ENCODE measurements around the gene SLC6A1.
A peak's percentile ranks its signal among the peaks of the same experiment; 100 is the strongest.

SLC6A1 gene

DNA sequence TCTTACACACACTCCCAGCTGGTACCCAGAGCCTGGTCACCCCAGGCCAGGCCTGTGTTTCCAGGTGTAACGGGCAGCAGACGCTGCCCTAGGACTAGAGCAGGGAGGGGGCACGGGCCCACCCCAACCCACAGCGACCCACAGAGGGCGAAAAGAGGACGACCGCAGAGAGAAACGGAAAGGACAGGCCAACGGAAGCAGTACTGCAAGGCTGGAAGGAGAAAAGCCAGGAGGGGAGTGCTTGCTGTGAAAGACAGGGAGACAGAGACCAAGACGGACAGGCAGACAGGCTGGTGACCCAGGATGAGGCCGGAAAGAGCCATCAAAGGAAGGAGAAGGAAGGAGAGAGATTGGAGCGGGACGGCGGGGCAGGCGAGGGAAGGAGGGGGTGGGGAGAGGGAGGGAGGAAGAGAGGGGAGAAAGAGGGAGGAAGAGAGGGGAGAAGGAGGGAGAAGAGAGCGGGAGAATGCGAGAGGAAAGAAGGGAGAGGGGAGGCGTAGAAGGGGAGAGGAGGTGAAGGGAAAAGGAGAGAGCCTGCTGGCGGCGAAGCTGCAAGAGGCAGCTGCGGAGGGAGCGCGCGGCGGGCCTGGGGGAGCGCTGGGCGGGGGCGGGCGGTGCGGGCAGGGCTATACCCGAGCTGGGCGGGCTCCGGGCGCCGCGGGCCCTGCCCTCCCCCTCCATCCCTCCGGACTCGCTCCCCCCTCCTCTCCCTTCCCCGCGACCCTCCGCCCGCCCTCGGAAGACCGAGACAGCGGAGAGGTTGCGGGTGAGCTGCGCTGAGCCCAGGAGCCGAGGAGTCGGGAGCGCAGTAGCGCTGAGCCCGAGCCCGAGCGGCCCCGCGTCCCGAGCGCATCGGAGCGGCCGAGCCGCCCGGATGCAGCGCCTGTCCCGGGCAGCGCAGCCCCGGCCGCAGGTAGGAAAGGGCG is at the start of gene SLC6A1:
SLC6A1 (plus strand) TSS at position 732 of the 926 bp plus-strand sequence. CDS start 24,464 bp downstream, outside the sequence.
- DNase-seq, result no peak

DNA sequence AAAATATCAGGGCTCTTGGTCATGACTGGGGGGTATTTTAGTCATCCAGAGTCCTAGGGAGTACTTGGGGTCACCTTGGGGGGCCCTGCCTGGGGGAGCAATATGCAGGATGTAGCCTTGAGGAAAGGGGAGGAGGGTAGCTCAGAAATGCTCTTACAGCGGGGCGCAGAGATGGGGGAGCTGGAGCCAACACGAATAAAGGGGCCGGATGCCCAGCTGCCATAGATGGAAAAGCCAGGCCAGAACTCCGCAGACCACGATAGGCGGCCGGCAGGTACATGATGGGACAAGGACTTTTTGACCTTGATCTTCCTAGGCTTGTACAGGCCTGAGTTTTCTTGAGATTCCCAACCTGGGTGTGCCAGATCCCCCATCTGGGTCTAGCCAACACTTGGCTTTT is 47.7 kb upstream of the SLC6A1 start:
- DNase-seq, result no peak

DNA sequence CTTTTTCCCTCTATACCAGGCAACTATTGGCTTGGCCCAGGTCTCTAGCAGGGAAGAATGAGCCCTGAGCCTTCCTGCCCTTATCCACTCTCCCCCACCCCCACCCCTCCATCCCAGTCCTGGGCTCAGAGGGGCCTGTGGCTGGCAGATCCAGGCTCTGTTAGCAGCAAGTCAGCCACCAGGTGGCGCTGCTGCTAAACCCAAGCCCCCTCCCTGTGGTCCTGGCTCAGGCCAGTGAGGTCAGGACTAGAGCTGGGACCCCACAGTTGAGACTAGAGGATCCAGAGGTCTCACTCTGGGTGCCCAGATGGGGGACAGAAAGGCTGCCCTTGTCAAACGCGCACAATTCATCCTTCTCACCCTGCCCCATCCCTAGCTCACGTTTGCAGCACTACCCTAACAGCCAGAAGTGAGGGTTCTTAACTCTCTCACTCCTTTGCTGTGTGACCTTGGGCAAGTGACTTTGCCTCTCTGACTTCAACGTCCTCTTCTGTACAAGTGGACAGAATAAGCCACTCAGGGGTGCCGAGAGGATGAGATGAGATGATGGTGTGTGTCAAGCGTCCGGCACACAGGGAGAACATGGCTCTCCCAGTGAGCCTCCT is 46.8 kb upstream of the SLC6A1 start:
- peak; percentile 41 for DNase-seq

DNA sequence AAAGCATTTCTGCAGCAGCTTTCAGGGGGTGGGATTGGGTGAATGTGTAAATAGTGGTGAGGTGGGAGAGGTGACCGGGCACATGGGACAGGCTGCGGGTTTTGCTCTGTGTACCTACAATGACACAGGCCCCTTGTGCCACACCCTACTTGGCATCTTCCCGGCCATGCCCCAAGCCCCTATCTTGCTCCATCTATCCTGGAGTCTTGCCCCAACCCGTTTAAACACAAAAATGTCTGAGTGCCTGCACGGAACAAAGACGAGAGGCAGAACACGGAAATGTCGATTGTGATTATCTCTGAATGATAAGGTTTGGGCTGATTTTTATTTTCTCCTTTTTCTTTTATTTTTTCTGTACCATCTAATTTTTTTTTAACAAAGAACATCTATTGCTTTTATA is 46.0 kb upstream of the SLC6A1 start:
- no peak for DNase-seq

DNA sequence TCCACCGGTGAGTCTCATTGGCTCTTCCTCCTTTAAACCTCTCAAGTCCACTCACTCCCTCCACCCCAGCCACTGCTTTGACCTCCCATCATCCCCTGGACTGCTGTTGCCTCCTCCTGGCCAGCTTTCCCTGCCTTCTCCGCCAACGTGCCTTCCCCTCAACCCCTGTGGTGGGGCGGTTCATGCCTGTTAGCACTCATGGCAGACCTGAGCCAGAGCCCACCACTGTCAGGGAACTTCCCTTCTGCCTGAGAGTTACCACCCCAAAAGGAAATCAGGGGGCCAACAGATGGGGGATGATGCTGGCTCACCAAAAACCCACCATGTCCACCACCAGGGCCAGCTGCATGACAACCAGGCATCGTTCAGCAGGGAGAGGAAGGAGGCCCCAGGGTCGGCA is 44.2 kb upstream of the SLC6A1 start:
- DNase-seq, result no peak

DNA sequence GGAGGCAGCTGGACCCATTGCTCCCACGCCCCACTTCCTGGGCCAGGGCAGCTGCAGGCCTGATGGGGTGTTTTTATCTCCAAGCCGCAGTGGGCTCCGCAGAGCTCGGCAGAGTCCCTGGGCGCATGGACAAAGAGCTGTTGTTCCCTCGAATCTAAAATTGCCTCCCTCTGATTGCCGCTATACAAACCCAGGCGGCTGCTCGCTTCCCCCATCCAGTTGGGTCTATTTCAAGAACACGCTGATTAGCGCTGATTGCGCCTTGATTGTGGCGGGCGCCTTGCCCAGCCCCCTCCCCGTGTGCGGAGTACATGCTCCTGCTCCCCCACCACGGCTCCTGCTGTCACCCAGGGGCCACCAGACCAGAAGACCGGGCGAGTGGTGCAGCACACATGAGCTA is 43.4 kb upstream of the SLC6A1 start:
- DNase-seq, result no peak

DNA sequence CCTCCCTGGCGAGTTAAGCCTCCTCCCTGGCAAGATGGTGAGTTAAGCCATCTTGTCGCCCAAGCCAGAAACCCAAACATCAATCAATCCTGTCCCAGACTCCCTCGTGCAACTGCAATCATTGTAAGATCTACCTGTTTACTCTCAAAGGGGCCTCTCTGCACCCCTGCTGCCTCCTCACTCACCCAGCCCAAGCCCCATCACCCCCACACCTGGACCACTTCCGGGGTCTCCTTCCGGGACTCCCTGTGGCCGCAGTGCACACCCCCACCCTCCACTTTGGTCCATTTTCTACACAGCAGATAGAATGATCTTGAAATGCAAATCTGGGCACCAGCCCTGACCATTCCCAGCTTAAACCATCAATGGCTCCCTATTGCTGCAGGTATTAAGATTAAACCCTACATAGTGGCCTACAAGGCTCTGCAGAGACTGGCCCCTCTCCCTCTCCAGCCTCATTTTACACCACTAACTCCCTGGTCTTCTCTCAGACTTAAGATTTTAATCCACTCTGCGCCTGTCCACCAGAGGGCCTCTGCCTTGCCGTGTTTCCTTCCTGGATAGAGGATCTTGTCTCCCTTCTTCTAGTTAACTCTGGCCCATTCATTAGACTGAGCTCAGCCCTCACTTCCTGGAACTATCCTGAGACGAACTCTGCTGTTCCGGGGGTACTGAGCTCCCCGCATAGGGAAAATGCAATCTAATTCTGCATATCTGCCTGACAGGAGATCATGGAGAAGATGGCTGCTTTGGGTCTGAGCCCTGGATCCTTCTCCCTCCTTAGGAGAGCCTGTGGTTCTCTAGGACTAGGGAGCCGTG is 41.9 kb upstream of the SLC6A1 start:
- DNase-seq, result peak; percentile 51

DNA sequence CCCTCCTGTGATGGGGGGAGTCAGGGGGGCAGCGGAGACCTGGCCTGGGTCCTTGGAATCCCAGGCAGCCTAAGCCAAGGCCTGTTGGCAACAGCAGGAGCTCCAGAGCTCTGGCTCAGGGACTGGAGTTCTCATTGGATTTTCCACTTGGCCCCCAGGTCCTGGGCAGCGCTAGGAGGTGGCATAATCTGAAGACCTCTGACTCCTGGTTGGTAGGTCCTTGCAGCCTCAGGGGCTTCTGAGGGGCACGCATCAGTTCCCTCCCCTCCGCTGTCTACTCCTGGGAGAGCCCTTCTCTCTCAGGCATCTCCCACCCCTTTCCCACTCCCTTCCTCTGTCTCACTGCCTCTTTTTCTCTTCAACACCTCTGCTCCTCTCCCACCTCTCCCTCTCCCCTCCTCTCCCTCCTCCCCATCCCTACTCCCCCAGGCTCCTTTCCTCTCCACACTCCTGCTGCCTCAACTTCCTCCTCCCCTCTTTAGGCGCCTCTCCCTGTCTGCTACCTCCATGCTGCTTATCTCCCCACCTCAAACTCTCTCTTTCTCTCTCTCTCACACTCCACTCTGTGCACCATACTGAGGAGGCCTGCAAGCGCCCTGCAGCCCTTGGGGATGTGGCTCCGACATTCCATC is 41.1 kb upstream of the SLC6A1 start:
- DNase-seq, result no peak

DNA sequence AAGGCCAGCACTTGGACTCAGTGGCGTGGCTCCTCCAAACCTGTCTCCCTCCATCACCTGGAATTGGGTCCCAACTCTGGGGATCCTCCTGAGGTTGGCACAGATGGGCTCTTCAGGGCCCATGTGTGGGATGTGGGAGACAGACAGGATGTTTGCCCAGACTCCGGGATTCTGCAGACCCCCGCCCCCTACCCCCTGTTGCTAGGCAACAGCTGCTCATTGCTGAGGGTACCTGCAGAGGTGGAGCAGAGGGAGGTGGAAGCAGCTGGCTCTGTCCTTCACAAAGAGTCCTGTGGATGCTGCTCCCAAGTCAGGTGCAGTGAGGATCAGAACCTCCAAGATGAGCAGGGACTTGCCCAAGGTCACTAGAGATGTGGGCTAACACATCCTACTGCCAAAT is 40.0 kb upstream of the SLC6A1 start:
- DNase-seq, result no peak

DNA sequence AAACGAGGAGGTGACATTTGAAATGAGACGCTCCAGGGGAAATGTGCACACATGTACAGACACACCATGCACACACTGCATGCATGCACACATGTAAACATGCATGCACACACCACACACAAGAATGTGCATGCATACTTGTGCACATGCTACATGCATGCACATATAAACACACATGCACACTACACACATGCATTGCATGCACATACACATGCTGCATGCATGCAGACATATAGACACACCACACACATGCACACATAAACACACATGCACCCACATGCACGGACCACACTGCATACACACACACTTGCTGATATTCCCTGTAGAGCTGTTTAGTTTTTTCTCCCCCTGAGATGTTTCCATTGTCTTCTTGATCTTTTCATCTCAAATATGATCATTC is 37.8 kb upstream of the SLC6A1 start:
- DNase-seq, result no peak

DNA sequence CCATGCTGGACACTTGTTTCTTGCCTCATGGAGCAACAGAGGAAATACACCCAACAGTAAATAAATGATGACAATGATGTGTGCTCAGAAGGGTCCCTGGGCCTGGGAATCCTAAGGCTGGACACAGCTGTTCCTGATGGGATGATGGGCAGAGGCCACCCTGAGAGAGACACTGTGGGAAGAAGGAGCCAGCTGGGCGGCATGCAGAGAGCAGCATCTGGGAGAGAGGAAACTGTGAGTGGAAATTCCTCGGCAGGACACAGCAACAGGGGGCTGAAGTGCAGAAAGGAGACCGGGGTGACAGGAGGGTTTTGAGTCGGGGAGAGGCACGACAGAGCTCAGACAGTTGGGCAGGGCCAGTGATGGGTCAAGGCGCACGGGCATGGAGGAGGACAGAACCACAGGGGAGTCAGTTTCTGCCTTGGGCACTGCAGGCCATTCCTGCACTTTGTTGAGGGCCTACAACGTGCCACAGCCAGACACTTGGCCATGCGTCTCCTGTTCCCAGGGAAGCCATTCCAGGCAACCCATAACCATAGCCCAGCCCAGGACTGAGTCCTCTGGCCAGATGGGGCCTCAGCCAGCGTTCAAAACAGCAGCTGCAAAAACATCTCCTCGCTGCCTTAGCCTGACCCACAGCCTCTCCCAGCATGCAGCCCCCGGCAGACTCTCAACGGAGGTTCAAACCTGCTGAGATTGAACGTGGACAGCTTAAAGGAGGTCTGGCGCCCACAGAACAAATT is 36.7 kb upstream of the SLC6A1 start:
- DNase-seq, result no peak

DNA sequence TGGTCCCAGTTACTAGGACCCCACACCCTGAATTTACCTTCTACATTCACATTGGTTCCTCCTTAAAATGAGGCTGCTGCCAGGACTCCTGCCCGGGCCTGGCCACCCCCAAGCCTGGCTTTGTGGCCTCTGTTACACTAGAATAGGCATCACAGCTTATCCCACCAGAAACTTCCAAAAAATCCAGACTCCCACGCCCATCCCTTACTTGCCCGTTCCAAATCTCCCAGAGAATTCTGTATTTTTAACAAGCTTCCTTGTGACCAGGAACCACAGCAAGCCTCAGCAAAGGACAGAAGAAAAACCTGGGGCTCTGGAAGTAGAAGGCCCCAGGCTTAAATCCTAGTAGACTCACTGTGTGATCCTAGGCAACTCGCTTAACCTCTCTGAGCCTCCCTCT is 36.0 kb upstream of the SLC6A1 start:
- DNase-seq, result no peak

DNA sequence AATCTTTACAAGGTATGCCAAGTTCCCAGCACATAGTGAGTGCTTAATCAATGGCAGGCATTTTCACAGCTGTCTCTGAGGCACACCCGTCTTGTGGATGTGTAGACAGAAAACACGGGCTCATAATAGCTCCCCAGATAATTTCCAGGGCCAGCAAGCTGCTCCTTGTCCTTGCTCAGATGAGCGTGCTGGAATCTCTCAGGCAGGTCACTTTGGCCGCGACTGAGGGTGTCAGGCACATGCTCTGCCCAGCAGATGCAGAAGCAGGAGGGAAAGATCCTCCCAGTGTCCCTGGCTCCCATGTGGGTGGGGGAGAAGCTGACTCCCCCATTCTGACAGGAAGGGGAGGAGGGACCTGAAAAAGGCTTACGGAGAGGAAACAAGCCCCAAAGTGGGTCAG is 35.6 kb upstream of the SLC6A1 start:
- DNase-seq, result no peak

DNA sequence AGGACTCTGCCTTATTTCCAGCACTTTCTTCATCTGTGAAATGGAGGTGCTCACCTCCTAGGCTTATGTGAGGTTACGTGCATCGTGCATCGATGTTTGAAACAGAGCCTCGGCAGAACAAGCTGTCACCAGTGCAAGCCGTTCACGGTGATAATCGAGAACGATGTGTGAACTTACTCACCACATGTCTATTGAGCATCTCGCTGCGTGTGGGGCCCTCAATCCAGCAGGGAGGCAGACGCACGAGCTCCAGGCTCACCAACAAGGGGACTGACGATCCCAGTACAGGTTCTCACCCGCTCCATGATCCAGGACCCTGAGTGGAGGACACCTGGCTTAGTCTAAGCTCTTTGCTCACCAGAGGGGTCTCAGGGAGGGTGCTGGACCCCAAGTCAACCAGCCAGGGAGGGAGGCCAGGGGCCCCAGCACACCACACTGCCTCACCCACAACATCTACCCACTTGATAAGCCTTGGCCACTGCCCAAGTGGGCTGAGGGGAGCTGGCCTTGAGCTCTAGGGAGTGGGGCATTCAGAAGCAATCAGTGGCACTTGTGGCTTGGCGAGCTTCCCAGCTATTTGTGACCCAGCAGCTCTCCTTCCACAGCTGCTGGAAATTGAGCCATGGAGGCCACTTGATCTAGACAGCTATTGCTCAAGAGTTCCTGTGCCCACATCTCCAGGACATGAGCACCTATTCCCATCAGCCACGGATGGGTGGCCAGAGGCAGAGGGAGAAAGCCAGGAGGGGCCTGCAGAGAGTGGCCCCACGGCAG is 34.4 kb upstream of the SLC6A1 start:
- peak; percentile 4 for DNase-seq

DNA sequence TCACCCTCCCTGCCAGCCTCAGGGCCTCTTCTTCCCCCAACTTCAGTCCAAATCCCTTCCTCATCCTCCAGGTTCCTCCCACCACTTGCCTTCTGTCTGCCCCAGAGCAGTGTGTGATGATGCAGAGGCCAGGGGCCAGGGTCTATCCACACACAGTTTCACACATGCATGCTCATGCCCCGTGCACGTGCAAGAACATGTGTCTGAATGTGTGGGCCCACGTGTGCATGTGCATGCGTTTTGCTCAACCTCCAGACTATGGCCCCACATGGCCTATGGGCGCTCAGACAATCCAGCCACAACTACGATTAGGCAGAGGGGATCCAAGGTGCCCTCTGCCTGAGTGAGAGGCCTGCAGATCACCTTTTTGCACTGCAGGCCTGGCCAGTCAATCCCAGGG is 32.3 kb upstream of the SLC6A1 start:
- no peak for DNase-seq

DNA sequence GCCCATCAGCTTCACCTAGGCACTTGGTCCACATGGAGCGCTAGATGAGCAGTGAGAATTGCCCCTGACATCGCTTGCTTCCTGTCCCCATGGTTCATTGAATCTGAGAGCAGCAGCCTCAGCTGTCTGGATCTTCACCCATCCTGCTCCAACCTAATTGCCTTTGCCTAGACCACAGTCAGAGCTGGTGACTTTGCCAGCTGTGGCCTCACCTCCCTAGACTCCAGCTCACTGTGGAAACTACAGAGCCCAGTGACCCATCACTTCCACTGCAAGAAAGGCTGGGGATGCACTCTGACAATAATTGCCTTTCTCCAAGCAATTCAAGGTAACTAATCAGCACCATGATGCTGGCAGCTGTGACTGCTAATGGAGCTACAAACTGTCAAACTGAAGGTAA is 30.6 kb upstream of the SLC6A1 start:
- DNase-seq, result no peak

DNA sequence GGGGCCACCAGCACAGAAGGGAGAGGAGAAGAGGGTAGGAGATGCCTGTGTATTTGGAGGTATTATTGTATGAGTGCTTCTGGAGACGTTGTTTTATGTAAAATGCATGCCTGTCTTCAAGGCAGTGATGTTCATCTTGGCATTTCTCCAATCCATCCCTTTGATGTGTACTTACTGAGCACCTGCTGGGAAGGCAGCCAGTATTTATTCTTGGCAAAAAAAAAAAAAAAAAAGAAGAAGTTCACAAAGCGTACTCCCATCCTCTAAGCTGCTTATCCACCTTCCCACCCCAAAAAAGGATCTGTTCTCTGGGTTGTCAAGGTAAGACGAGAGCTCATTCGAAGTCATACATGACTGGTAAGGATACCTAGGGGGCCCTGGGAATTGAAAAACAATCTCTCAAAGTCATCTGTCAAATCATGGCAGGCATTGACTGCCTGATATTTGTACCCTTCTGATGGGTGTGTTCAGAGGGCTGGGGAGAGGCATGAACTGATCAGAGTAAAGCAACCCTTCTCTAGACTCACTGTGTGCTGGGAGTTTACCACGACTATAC is 30.0 kb upstream of the SLC6A1 start:
- DNase-seq, result no peak

DNA sequence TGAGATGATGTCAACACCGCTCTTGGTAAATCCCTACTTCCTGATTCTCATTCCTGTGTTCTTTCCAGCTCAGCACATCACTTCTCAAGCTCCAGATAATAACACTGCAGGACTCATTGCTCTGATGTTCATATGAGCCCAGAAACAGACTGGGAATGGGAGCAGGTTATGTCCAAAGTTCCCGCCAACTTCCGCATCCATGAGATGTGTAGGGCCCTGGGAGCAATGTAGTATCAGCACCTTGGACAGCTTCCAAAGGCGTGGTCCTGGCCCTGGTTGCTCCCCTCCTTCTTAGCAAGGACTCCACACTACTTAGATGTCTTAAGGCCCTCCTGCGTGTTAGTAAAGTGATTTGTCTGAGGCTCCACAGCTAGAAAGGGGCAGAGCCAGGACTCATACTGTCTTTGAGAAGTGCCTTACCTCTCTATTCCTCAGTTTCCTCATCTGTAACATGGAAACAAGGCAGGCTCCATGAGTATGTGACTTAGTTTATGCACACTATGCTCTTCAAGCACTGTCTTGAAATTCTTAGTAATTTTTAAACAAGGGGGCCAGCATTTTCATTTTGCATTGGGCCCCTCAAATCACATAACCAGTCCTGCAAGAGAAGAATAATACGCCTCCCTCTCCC is 27.9 kb upstream of the SLC6A1 start:
- DNase-seq, result peak; percentile 23

DNA sequence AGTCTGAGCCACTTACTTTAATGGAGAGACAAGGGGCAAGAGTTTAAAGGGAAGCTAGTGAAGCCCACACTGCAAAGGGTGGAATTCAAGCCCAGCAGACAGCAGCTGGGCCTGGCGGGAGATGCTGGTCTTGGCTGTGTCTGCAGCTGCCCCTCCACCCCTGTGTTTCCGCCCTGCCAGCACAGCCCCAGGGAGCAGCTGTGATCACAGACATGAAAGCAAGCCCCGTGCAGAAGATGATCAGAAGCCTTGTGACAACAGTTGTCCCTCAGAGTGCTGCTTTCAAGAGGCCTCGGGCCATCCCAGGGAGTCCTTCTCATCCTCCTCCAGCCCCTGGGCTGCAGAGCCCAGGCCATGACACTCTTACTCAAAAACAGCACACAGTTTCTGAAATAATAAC is 24.1 kb upstream of the SLC6A1 start:
- no peak for DNase-seq

DNA sequence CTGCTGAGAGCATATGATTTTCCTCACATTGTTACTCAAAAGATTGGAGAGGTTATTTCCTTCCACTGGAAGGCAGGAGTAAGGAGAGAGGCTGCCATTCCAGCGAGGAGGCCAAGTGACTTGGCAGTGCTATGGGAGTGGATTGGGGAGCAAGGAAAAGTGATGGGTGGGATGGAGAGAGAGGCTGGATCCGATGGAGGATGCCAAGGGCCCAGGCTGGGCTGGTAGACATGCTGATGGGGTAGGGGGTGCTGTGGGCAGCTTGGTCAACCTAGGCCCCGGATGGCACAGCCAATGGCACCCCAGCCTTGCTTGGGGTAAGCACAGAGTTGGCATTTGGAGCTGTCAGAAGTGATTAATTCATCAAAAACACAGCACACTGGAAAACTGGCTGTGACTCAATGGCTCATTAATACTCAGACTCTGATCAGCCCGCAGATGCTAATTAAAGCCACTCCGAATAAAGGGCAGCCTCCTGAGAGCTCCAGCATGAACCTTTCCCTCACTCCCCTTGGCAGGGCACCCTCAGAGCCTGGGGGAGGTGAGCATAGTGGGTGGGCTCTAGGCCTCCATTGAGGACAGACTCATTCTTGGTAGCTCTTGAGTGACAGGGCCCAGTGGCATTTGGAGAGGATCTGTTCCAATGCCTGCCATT is 22.1 kb upstream of the SLC6A1 start:
- DNase-seq, result no peak

All from fibroblast of upper back skin (primary cell).